HepG2 (cell line): ENCODE results near the gene ADRM1. TPM values are rescaled to one million over a fixed set of nuclear protein-coding genes. Genes with fewer than 3 reads are reported as not detected.

Source experiments
- ARNT2 ChIP-seq: sonication (generic); formaldehyde crosslinking; IDR thresholded peaks from 2 replicates; pipeline ENCODE4 v1.8.0; 2022; ENCODE audit warnings: mild to moderate bottlenecking, low read depth, missing genetic modification reagents, moderate library complexity
- ATAD3A ChIP-seq: sonication (generic); formaldehyde crosslinking; IDR thresholded peaks from 2 replicates; pipeline ENCODE4 v1.4.0; 2020; ENCODE audit warnings: missing genetic modification reagents
- FOXK1 ChIP-seq: sonication (generic); formaldehyde crosslinking; IDR thresholded peaks from 2 replicates; pipeline ENCODE4 v1.4.0; 2020; ENCODE audit warnings: low read depth, missing genetic modification reagents, borderline replicate concordance
- FOXO1 ChIP-seq: sonication (generic); formaldehyde crosslinking; IDR thresholded peaks from 2 replicates; pipeline ENCODE4 v1.4.0; 2020; ENCODE audit warnings: missing genetic modification reagents
- HMGA1 ChIP-seq: sonication (generic); formaldehyde crosslinking; conservative IDR thresholded peaks from 2 replicates; pipeline ENCODE4 v1.4.0; 2020; ENCODE audit warnings: missing genetic modification reagents
- KAT8 ChIP-seq: IDR thresholded peaks from 2 replicates; pipeline ENCODE4 v1.6.1; 2016; ENCODE audit warnings: missing genetic modification reagents, missing compliant biosample characterization
- PAF1 ChIP-seq: IDR thresholded peaks from 2 replicates; pipeline ENCODE4 v1.6.1; 2016; ENCODE audit warnings: missing genetic modification reagents, missing compliant biosample characterization
- PCBP1 ChIP-seq: fragments of 200-400 bp; formaldehyde crosslinking; IDR thresholded peaks from 2 replicates; pipeline ENCODE4 v1.6.1; 2017; ENCODE audit warnings: mild to moderate bottlenecking, low read depth, low read length, borderline replicate concordance
- PHF20 ChIP-seq: sonication (generic); formaldehyde crosslinking; IDR thresholded peaks from 2 replicates; pipeline ENCODE4 v1.5.0; 2020; ENCODE audit warnings: mild to moderate bottlenecking, missing genetic modification reagents
- SMARCE1 ChIP-seq: fragments of 450-650 bp; IDR thresholded peaks from 2 replicates; pipeline ENCODE4 v1.6.1; 2017; ENCODE audit warnings: borderline replicate concordance
- SNRNP70 ChIP-seq: fragments of 200-400 bp; formaldehyde crosslinking; IDR thresholded peaks from 2 replicates; pipeline ENCODE4 v1.6.1; 2017; ENCODE audit warnings: mild to moderate bottlenecking, low read depth, low read length, moderate library complexity
- SOX5 ChIP-seq: IDR thresholded peaks from 2 replicates; pipeline ENCODE4 v1.6.1; 2016; ENCODE audit warnings: borderline replicate concordance
- TAF15 ChIP-seq: fragments of 200-400 bp; formaldehyde crosslinking; IDR thresholded peaks from one replicate; pipeline ENCODE4 v1.6.1; 2018; ENCODE audit warnings: mild to moderate bottlenecking, low read depth, low read length; ENCODE audit not compliant: poor library complexity, severe bottlenecking
- YY1 ChIP-seq: IDR thresholded peaks from 2 replicates; pipeline ENCODE4 v1.6.1; 2011; ENCODE audit warnings: low read length, low read depth, moderate library complexity, mild to moderate bottlenecking; ENCODE audit not compliant: insufficient read depth, insufficient replicate concordance
- ZNF431 ChIP-seq: sonication (generic); formaldehyde crosslinking; IDR thresholded peaks from 2 replicates; pipeline ENCODE4 v1.9.0; 2022; ENCODE audit warnings: missing genetic modification reagents, low read depth, mild to moderate bottlenecking, borderline replicate concordance
- ZNF557 ChIP-seq: sonication (generic); formaldehyde crosslinking; IDR thresholded peaks from 2 replicates; pipeline ENCODE4 v1.4.0; 2020; ENCODE audit warnings: missing genetic modification reagents
- ZNF616 ChIP-seq: sonication (generic); formaldehyde crosslinking; IDR thresholded peaks from 2 replicates; pipeline ENCODE4 v1.5.0; 2020; ENCODE audit warnings: low read depth, mild to moderate bottlenecking, missing genetic modification reagents
- ZNF720 ChIP-seq: sonication (generic); formaldehyde crosslinking; IDR thresholded peaks from 2 replicates; pipeline ENCODE4 v1.4.0; 2020; ENCODE audit warnings: missing genetic modification reagents
- ZNF747 ChIP-seq: sonication (generic); formaldehyde crosslinking; IDR thresholded peaks from 2 replicates; pipeline ENCODE4 v1.8.1; 2023; ENCODE audit warnings: missing genetic modification reagents, mild to moderate bottlenecking, borderline replicate concordance
- ZSCAN21 ChIP-seq: sonication (generic); formaldehyde crosslinking; IDR thresholded peaks from 2 replicates; pipeline ENCODE4 v1.8.0; 2022; ENCODE audit warnings: mild to moderate bottlenecking, missing genetic modification reagents, moderate library complexity, borderline replicate concordance
- ZSCAN22 ChIP-seq: sonication (generic); formaldehyde crosslinking; IDR thresholded peaks from 2 replicates; pipeline ENCODE4 v1.4.0; 2020; ENCODE audit warnings: mild to moderate bottlenecking, missing genetic modification reagents
- polyA plus RNA-seq, 8 experiments: library from polyadenylated mRNA; depleted of rRNA in 3 of 8; stranded (reverse) in 7 of 8; unstranded in 1 of 8; fragments of >200 nt; fragmentation: Illumina TruSeq in 4 of 8; extraction: Trizol in 4 of 8; gene quantifications; 2 replicates each; pipeline versions ENCODE4 v1.2.1 to v1.2.3, GENCODE V29; 2011 to 2016; ENCODE audit warnings: low read depth in 4 of 8, missing spikeins in 1 of 8, mixed read lengths in 1 of 8; ENCODE audit not compliant: insufficient read depth in 1 of 8
- total RNA-seq, 5 experiments: library from RNA; depleted of rRNA; stranded (reverse); fragments of >200 nt; fragmentation: Illumina TruSeq; extraction: Trizol; gene quantifications; 2 replicates each; pipeline ENCODE4 v1.2.3, GENCODE V29; 2016; ENCODE audit warnings: low read depth in 1 of 5
- TF ChIP-seq, protein P1 (sequence below): sonication (generic); formaldehyde crosslinking; IDR thresholded peaks from 2 replicates; pipeline ENCODE4 v1.5.0; 2020; ENCODE audit warnings: mild to moderate bottlenecking, missing genetic modification reagents, moderate library complexity
- TF ChIP-seq, protein P2 (sequence below): sonication (generic); formaldehyde crosslinking; IDR thresholded peaks from 2 replicates; pipeline ENCODE4 v1.8.0; 2022; ENCODE audit warnings: missing genetic modification reagents, mild to moderate bottlenecking, inconsistent platforms, borderline replicate concordance
- TF ChIP-seq, protein P3 (sequence below): sonication (generic); formaldehyde crosslinking; IDR thresholded peaks from 2 replicates; pipeline ENCODE4 v1.4.0; 2020; ENCODE audit warnings: missing genetic modification reagents, low read depth, mild to moderate bottlenecking, borderline replicate concordance
- TF ChIP-seq, protein P4 (sequence below): sonication (generic); formaldehyde crosslinking; IDR thresholded peaks from 2 replicates; pipeline ENCODE4 v1.5.0; 2020; ENCODE audit warnings: mild to moderate bottlenecking, low read depth, missing genetic modification reagents, borderline replicate concordance

The ADRM1 gene
- total and polyA plus RNA-seq, 2 of the 13 experiments (the other 11 are each of a cell fraction or from before 2014, with no cell fraction given): 92.9 to 154 TPM

DNA sequence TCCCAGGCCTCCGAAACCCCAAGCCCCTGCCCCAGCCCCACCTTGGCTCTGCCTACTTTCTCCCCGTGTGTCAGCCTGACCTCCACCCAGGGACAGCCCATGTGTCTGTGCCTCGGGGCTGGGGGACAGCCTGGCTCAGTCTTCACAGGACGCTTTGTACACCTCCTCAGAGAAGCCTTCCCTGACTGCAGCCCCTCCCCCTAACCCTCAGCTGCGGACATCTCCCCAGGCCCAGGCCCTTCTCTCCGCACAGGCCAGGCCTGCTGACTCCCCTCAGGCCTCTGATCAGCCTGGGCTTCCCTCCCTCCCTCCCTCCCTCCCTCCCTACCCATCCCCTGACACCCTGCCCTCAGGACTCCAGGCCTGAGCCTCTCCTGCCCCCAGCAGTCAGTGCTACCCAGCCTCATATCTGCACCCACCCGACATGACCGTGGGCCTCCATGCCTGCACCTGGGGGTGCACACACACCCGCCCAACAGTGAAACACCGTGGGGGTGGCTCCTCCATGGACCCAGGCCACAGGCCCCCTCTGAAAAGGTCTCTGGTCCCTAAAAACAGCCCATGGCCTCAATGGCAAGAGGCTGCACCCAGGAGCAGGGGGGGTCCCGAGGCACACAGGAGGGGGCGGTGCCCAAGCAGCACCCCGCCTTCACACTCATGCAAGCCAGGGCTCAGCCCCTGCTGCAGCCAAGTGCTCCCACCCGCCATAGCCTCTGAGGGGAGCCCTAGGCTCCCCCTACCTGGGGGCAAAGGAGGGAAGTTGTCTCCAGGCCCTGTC is 51.4 kb downstream of the ADRM1 start (continued):
- TF ChIP-seq ATAD3A (CRISPR knock-in tag) (no peak), SNRNP70 (no peak), PCBP1 (peak; percentile 89; the same call in 1 of the 2 replicates), ZSCAN21 (0 out of 2 replicates have a peak, but pooled peaks have one; percentile 6), HMGA1 (no peak), KAT8 (CRISPR knock-in tag) (no peak), ZSCAN22 (CRISPR knock-in tag) (no peak), SMARCE1 (no peak), TAF15 (no peak), FOXK1 (CRISPR knock-in tag) (no peak), ARNT2 (CRISPR knock-in tag) (no peak), ZNF720 (CRISPR knock-in tag) (no peak), PHF20 (CRISPR knock-in tag) (no peak), PAF1 (CRISPR knock-in tag) (no peak), ZNF747 (CRISPR knock-in tag) (no peak), SOX5 (CRISPR knock-in tag) (no peak), FOXO1 (CRISPR knock-in tag) (no peak), ZNF557 (CRISPR knock-in tag) (no peak), ZNF431 (CRISPR knock-in tag) (no peak), YY1 (no peak), ZNF616 (CRISPR knock-in tag) (no peak)
- TF ChIP-seq, protein P1, sequence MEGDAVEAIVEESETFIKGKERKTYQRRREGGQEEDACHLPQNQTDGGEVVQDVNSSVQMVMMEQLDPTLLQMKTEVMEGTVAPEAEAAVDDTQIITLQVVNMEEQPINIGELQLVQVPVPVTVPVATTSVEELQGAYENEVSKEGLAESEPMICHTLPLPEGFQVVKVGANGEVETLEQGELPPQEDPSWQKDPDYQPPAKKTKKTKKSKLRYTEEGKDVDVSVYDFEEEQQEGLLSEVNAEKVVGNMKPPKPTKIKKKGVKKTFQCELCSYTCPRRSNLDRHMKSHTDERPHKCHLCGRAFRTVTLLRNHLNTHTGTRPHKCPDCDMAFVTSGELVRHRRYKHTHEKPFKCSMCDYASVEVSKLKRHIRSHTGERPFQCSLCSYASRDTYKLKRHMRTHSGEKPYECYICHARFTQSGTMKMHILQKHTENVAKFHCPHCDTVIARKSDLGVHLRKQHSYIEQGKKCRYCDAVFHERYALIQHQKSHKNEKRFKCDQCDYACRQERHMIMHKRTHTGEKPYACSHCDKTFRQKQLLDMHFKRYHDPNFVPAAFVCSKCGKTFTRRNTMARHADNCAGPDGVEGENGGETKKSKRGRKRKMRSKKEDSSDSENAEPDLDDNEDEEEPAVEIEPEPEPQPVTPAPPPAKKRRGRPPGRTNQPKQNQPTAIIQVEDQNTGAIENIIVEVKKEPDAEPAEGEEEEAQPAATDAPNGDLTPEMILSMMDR (CRISPR knock-in tag): peak; percentile 37
- TF ChIP-seq, protein P2, sequence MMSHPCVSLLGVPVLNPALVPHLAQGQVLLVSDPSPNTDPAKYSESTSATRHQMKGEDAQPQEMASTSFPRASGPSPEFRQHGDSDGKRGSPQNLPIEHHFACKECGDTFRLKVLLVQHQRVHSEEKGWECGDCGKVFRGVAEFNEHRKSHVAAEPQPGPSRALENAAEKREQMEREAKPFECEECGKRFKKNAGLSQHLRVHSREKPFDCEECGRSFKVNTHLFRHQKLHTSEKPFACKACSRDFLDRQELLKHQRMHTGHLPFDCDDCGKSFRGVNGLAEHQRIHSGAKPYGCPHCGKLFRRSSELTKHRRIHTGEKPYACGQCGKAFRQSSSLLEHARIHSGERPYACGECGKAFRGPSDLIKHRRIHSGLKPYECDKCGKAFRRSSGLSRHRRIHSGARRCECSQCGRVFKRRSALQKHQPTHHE (CRISPR knock-in tag): no peak
- TF ChIP-seq, protein P3, sequence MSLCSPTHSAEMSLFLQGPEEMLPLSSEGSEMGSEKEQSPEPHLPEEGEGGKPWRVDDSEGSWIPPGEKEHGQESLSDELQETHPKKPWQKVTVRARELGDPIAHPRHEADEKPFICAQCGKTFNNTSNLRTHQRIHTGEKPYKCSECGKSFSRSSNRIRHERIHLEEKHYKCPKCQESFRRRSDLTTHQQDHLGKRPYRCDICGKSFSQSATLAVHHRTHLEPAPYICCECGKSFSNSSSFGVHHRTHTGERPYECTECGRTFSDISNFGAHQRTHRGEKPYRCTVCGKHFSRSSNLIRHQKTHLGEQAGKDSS (CRISPR knock-in tag): 0 out of 2 replicates have a peak, but pooled peaks have one; percentile 44
- TF ChIP-seq, protein P4, sequence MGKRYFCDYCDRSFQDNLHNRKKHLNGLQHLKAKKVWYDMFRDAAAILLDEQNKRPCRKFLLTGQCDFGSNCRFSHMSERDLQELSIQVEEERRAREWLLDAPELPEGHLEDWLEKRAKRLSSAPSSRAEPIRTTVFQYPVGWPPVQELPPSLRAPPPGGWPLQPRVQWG: no peak
